DMS53 treated with DMSO at 0.1 percent for 48 hours (cell line): Measurements from ENCODE around the gene TOMM7.
"Not testable (repeated sequence)": the region's sequence is repeated elsewhere in the genome, so short reads cannot be mapped to it uniquely, and the experiment has no call there.

Source experiments
- DNase-seq: peaks from one replicate; lab custom pipeline; 2025; ENCODE audit not compliant: unreplicated experiment; lab: John Stamatoyannopoulos, UW

TOMM7 gene

DNA sequence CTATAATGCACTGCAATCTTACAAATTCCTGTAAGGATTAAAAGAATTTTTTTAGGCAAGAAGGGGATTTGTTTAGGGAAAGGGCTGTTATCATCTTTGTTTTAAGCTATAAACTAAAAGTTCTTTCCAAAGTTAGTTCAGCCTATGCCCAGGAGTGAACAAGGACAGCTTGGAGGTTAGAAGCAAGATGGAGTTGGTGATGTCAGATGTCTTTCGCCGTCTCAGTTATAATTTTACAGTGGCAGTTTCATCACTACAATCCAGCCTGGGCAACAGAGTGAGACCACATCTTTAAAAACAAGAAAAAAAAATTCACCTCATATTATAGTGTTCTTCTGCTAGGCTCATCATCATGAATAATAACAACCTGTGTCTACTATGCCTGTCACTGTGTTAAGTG is 2.1 kb upstream of the TOMM7 start:
- no peak for DNase-seq

DNA sequence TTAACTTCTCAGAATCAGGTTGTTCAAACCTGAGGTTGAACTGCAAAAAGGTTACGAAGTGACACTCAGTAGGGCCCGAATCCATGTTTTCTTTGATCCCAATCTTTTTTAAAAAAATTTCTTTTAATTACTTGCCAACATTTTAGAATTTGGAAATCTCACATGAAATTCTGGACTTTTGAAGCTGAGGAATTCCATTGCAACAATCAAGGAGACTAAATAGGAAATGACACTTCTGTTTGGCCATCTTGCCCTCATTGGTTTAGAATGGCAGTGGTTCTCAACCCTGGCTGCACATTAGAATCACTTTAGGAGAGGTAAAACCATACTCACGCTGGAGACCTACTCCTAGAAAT is 471 bp upstream of the TOMM7 start:
- DNase-seq, result no peak

- no peak for DNase-seq
These were observed 755 bp downstream of the TOMM7 start for GRCh38 chr7:22821702-22822485.

DNA sequence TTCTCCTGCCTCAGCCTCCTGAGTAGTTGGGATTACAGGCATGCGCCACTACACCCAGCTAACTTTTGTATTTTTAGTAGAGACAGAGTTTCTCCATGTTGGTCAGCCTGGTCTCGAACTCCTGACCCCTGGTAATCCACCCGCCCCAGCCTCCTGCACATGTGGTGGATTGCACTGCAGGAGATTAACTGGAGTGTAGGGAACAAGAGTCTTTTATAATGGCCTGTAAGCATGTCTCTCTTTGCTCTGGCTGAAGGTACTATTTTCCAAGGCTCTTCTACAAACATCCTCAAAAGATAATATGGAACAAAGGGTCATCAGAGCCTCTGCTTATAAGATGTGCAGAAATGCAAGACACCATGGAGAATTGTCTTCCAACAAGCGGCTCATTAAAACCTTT is 3.2 kb downstream of the TOMM7 start:
- no peak for DNase-seq

- DNase-seq, result peak; percentile 97
These were observed 8.1 kb downstream of the TOMM7 start for GRCh38 chr7:22814261-22815208.

DNA sequence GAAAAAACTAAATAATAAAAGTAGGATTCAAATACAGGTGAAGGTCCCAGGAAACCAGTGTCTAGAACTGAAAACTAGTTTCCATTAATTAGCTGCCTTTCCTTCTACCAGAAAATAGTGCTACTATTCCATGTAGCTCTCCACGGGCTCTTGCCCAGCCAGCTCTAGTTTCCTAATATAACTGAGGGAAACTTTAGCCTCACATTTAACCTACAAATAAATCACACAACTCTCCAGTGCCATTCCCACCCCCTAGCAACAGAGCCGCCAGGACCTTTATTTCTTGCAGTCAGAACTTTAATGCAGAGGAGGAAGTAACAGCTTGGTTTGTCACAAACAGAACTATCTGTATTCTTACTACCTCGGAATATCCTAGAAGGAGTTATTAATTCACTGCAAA is 10.3 kb downstream of the TOMM7 start:
- no peak for DNase-seq

DNA sequence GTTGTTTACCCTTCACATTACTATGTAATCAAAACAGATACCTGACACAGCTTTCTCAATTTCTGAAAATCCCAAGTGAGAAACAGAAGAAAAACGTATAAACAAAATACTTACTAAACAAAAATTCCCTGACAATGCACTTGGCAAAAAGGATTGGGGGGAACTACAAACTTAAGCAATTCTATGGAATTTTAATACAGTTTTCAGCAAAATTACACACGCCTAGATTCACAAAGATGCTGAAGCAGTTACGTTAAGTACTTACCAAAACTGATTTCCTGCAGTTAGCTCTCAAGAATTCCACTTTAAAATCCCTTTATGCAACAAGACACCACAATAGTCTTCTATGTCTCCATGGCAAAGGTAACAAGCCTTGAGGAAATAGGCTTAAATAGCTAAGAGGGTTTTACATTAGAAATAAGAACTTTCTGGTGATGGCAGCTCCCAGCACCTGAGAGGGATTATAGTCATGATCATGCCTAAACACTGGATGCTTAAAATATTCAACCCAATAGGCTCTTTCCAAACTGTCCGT is 10.8 kb downstream of the TOMM7 start:
- no peak for DNase-seq

- no peak for DNase-seq
These were observed 11.8 kb downstream of the TOMM7 start for GRCh38 chr7:22810843-22811242.

DNA sequence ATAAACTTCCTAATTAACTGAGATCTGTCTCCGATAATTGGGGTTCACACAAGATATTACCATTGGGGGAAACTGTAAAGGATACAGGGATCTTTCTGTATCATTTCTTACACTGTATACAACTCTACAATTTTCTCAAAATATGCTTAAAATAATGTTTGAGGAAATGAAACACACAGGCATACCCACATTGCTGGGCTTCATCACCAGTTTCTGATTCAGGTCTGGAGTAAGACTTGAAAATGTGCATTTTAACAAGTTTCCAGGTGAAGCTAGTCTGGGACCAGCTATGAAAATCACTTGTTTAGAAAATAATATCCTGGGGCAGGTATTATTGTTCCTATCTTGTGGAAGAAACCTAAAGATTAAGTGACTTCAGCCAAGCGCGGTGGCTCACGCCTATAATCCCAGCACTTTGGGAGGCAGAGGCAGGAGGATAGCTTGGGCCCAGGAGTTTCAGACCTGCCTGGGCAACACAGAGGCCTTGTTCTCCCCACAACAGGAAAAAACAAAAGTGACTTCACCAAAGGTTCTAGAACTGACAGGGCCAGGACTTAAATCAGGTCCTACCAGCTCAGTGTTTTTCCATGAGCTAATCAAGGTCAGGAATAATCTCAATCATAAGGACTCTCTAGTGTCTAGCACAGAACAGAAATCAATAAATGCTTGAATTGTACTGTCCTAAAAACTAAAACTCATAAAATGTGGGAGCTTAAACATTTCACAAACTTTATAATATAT is 12.6 kb downstream of the TOMM7 start:
- no peak for DNase-seq

DNA sequence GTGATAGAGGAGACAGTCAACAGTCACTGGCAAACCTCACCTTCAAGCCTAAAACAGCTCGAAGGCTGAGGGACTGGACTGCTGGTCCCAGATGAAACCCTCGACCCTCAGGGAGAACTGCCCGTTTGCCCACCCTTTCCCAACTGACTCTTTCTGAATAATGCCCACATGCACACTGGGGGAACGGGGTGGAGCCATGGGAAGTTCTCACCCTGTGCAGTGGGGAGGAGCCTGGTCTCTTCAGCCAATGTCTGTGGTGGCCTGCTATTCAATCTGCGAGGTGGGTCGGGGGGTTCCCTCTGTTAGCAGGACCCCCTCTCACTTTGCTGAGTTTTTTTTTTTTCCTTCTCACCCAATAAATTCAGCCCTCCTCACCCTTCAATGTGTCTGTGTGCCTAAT is 14.5 kb downstream of the TOMM7 start:
- DNase-seq, result no peak

- no peak for DNase-seq
These were observed 15.9 kb downstream of the TOMM7 start for GRCh38 chr7:22806752-22807151.

- no peak for DNase-seq
These were observed 17.4 kb downstream of the TOMM7 start for GRCh38 chr7:22805227-22805626.

GRCh38 chr7:22802831-22803230 is 19.8 kb downstream of the TOMM7 start:
- not testable (repeated sequence) for DNase-seq

DNA sequence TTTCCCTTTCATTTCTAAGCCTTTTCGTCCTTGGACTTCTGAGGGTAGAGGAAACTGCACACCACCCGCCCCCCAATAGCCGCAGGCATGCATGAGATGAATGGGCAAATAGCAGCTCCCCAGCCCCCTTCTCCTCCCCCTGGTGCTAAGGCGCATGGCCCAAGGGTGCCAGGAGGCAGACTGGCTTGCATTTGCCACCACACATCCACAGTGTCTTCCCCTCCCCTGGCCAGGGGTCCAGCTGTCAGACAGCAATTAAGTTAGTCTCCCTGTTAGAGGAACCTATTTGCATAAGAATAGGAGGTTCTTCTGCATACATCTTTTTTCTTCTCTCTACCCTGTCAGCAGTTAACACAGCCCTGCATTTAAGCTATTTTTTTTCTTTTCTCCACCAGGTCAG is 20.2 kb downstream of the TOMM7 start:
- DNase-seq, result no peak

DNA sequence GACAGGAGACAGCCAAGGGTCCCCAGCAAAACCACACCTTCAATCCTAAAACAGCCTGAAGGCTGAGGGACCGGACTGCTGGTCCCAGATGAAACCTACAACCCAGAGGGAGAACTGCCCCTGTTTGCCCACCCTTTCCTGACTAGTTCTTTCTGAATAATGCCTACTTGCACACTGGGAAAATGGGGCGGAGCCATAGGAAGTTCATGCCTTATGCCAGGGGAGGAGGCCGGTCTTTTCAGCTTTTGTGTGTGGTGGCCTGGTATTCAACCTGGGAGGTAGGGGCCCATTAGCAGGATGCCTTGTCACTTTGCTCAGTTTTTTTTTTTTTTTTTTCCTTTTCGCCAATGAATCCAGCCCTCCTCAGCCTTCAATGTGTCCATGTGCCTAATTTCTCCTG is 20.7 kb downstream of the TOMM7 start:
- DNase-seq, result no peak

DNA sequence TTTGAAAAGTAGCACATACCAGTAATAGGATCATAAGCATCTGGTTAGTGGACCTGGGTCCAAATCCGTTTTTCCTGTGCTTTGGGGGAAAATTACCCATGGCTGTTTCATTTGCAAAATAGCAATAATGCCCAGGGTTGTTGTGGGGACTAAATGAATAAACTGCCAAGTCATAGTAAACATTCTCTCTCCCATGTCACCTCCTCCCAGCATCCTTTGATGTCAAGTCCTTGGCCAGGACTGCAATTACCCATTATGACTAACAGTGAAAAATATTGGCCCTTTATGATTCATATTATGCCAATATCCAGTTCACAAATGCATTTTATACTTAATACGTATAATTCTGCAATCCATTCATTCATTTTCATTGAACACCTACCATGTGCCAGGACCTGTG is 23.0 kb downstream of the TOMM7 start:
- DNase-seq, result no peak

DNA sequence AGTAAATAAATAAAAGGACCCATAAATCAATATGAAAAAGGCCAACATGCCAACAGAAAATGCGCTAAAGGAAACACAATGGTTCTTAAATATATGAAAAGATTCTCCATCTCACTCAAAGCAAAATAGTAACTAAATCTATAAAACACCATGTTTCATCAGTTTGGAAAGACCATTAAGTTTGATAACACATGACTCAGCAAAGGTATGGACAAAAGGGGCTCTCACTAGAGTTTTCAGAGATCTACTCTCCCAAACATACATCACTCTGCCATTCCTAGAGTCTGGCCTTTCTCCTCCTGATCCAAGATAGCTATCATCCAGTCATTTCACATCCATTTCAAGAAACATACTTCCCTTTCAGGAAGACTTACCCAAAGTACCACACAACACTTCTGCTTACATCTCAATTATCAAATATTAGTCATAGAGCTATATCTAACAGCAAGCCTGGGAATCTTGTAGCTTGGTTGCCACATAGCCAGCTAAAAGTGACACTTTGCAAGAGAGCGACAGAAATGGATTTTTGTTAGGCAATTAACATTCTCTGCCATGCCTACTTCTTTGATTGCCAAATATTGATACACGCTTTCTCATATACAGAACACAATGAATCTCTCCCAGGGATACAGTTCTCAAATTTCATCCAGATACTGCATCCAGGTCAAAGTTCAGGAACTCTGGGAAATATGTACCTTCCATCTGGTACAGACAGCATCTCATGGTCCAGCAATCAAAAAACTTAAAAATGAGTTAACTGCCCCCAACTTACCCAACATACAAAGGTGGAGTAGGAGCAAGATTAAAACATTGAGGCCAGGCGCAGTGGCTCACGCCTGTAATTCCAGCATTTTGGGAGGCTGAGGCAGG is 28.8 kb downstream of the TOMM7 start:
- no peak for DNase-seq

- DNase-seq, result no peak
These were observed 31.2 kb downstream of the TOMM7 start for GRCh38 chr7:22791204-22792158.

DNA sequence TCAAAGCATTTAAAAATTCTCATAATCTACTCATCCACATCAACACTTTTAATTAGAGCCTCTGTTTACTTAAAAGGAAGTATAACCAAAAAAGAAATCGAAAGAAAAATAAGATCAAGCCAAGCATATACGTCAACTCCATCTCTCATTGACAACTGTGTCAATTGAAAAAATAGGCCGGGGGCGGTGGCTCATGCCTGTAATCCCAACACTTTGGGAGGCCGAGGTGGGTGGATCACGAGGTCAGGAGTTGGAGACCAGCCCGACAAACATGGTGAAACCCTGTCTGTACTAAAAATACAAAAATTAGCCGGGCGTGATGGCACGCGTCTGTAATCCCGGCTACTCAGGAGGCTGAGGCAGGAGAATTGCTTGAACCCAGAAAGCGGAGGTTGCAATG is 32.0 kb downstream of the TOMM7 start:
- not testable (repeated sequence) for DNase-seq
